ENCODE measurements around the gene ZYX. TPM values are rescaled to one million over a fixed set of nuclear protein-coding genes. Genes with fewer than 3 reads are reported as not detected.

ZYX gene
- polyA plus RNA-seq, 1 donor from 2014 or later = 10.0 TPM

DNA sequence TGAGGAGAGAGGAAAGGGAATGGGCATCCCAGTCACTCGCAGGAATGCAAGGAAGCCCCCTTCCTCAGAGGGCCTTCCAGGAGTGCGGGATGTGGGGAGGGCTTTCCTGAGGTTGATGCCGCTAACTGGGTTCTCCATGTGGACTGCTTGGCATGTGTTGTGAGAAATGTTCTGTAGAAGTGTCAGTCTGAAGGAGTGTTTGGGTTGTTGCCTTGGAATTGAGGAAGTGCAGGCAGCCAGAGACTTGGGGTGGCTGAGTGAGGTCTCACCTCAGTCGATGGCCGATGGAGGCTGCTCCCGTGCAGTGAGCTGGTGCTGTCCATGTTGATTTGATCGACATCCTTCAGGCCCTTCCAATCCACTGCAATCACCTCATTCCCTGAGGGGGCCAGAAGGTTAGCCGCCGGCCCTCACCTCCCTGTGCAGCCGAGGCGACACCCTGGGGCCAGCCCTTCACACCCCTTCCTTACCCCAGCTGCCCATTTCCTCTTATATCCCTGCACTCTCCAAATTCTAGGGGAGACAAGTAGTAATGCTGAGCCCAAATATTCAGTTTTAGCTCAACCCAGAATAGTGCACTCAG lies 21.3 kb upstream of the ZYX start:
- Histone ChIP-seq H4K20me1 (ENCODE audit: insufficient read depth) (no peaks in the 10 kb centered on the region), H3K4me2 (ENCODE audit: low read length) (no peak overlapping the region), H3K9ac (ENCODE audit: low read length) (no peak overlapping the region), H3K36me3 (ENCODE audit: insufficient read depth, low read length) (no peaks in the 10 kb centered on the region), H3K79me2 (replicated peaks; ENCODE audit: insufficient read depth, low read length) (peaks cover 13% of the 10 kb centered on the region), H3K27me3 (ENCODE audit: insufficient read depth, low read depth, low read length) (no peaks in the 10 kb centered on the region), H3K9me3 (ENCODE audit: low read length) (no peaks in the 10 kb centered on the region), H3K27ac (ENCODE audit: low read length) (no peak overlapping the region), H3K9me2 (ENCODE audit: insufficient read depth, low read length) (no peaks in the 10 kb centered on the region), H3F3A (ENCODE audit: insufficient read depth, low read length, poor library complexity, severe bottlenecking) (no peaks in the 10 kb centered on the region), H3K4me3 (ENCODE audit: low read length) (no peak overlapping the region), H2AFZ (ENCODE audit: low read depth, low read length) (no peak overlapping the region)
- TF ChIP-seq RAD21 (conservative IDR thresholded peaks at IDR 0.05) (no peak), SMC3 (conservative IDR thresholded peaks at IDR 0.05; ENCODE audit: poor library complexity) (no peak), EP300 (conservative IDR thresholded peaks at IDR 0.05; ENCODE audit: poor library complexity, severe bottlenecking) (no peak), MXI1 (conservative IDR thresholded peaks at IDR 0.05; ENCODE audit: poor library complexity, severe bottlenecking) (no peak), POLR2AphosphoS5 (IDR thresholded peaks at IDR 0.05) (no peak), TAF1 (IDR thresholded peaks at IDR 0.05; ENCODE audit: low read depth) (no peak), EZH2 (IDR thresholded peaks at IDR 0.05; ENCODE audit: borderline replicate concordance, insufficient read depth, low read length, poor library complexity, severe bottlenecking) (no peak)
- TF ChIP-seq, protein P1, sequence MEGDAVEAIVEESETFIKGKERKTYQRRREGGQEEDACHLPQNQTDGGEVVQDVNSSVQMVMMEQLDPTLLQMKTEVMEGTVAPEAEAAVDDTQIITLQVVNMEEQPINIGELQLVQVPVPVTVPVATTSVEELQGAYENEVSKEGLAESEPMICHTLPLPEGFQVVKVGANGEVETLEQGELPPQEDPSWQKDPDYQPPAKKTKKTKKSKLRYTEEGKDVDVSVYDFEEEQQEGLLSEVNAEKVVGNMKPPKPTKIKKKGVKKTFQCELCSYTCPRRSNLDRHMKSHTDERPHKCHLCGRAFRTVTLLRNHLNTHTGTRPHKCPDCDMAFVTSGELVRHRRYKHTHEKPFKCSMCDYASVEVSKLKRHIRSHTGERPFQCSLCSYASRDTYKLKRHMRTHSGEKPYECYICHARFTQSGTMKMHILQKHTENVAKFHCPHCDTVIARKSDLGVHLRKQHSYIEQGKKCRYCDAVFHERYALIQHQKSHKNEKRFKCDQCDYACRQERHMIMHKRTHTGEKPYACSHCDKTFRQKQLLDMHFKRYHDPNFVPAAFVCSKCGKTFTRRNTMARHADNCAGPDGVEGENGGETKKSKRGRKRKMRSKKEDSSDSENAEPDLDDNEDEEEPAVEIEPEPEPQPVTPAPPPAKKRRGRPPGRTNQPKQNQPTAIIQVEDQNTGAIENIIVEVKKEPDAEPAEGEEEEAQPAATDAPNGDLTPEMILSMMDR (IDR thresholded peaks at IDR 0.05; ENCODE audit: poor library complexity, severe bottlenecking) = no peak
- TF ChIP-seq, protein P2, sequence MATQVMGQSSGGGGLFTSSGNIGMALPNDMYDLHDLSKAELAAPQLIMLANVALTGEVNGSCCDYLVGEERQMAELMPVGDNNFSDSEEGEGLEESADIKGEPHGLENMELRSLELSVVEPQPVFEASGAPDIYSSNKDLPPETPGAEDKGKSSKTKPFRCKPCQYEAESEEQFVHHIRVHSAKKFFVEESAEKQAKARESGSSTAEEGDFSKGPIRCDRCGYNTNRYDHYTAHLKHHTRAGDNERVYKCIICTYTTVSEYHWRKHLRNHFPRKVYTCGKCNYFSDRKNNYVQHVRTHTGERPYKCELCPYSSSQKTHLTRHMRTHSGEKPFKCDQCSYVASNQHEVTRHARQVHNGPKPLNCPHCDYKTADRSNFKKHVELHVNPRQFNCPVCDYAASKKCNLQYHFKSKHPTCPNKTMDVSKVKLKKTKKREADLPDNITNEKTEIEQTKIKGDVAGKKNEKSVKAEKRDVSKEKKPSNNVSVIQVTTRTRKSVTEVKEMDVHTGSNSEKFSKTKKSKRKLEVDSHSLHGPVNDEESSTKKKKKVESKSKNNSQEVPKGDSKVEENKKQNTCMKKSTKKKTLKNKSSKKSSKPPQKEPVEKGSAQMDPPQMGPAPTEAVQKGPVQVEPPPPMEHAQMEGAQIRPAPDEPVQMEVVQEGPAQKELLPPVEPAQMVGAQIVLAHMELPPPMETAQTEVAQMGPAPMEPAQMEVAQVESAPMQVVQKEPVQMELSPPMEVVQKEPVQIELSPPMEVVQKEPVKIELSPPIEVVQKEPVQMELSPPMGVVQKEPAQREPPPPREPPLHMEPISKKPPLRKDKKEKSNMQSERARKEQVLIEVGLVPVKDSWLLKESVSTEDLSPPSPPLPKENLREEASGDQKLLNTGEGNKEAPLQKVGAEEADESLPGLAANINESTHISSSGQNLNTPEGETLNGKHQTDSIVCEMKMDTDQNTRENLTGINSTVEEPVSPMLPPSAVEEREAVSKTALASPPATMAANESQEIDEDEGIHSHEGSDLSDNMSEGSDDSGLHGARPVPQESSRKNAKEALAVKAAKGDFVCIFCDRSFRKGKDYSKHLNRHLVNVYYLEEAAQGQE (IDR thresholded peaks at IDR 0.05; ENCODE audit: borderline replicate concordance) = no peak

DNA sequence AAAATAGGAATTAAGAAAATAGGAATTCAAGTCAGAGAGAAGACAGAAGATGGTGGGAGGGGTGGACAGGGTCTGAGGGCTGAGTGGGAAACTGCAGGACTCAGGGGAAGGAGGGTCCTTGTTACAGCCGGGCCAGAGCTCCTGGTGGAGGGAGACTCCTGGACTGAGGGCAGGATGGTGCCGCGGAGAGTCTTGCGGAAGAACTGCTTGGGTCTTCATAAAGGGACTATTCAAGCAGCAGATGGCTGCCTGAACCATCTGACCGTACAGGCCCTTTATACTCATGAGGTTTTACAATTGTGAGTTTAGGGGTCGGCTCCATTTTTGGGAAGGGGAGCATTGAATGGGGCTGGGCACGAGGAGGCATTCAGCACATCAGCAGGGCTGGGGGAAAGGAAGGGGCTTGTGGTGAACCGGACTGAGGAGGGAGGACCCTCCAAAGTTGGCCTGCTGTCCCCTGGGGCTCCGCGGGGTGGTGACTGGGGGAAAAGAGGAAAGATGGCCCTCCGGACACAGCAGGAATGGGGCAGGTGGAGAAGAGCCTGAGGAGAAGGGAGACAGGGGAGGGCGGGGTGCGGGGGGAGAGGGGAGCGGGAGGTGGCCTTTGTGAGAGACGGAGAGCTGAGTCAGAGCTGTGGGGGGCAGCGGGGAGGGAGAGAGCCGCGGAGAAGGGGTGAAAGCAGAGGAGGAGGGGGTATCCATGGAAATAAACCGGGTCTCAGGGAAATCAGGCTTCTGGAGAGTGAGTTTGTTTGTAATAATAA lies 20.2 kb upstream of the ZYX start:
- H3F3A ChIP-seq (ENCODE audit: insufficient read depth, low read length, poor library complexity, severe bottlenecking) = no peaks in the 10 kb centered on the region
- H4K20me1 ChIP-seq (ENCODE audit: insufficient read depth) = no peaks in the 10 kb centered on the region
- peaks cover 13% of the 10 kb centered on the region for H3K79me2 ChIP-seq (replicated peaks; ENCODE audit: insufficient read depth, low read length)
- peak overlapping the region; percentile 60 for H2AFZ ChIP-seq (ENCODE audit: low read depth, low read length)
- H3K9me3 ChIP-seq (ENCODE audit: low read length) = no peaks in the 10 kb centered on the region
- peak overlapping the region; percentile 100 for H3K9ac ChIP-seq (ENCODE audit: low read length)
- no peak for TF ChIP-seq EZH2 (IDR thresholded peaks at IDR 0.05; ENCODE audit: borderline replicate concordance, insufficient read depth, low read length, poor library complexity, severe bottlenecking)
- peak; percentile 40 for TF ChIP-seq POLR2AphosphoS5 (IDR thresholded peaks at IDR 0.05)
- no peaks in the 10 kb centered on the region for H3K27me3 ChIP-seq (ENCODE audit: insufficient read depth, low read depth, low read length)
- peak overlapping the region; percentile 97 for H3K4me3 ChIP-seq (ENCODE audit: low read length)
- H3K36me3 ChIP-seq (ENCODE audit: insufficient read depth, low read length) = no peaks in the 10 kb centered on the region
- peak overlapping the region; percentile 92 for H3K27ac ChIP-seq (ENCODE audit: low read length)
- no peaks in the 10 kb centered on the region for H3K9me2 ChIP-seq (ENCODE audit: insufficient read depth, low read length)
- peak overlapping the region; percentile 44 for H3K4me2 ChIP-seq (ENCODE audit: low read length)
